Measurements from ENCODE around the gene LRRC23. TPM values are rescaled to one million over a fixed set of nuclear protein-coding genes. Genes with fewer than 3 reads are reported as not detected.
A peak's percentile ranks its signal among the peaks of the same experiment; 100 is the strongest.

LRRC23 gene
- polyA plus RNA-seq, 1 donor: 20.2 TPM

DNA sequence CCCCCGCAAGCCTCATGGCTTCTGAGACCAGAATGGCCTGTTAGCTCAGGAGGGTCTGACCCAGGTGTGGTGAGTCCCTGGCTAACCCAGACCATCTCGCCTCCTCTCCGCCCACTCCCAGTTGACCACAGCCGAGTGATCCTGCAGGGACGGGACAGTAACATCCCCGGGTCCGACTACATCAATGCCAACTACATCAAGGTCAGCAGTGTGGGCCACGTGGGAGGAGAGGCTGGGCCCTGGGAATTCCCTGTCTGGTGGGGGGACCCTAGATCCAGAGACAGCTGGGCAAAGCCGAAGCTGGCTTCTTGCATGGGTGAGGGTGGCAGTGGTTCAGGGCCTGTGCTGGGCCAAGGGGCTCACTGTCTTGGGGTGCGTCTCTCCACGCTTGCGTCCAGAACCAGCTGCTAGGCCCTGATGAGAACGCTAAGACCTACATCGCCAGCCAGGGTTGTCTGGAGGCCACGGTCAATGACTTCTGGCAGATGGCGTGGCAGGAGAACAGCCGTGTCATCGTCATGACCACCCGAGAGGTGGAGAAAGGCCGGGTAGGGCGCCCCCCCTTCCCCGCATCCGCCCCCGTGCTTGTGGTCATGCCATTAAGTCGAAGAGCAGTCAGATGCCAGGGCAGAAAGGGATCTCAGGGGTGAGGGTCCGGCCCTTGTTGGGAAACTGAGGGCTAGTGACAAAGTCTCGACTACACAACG, 51.6 kb downstream of the LRRC23 start:
- DNase-seq: no peak

GRCh38 chr12:6957151-6957701, 52.6 kb downstream of the LRRC23 start:
- no peak for DNase-seq

DNA sequence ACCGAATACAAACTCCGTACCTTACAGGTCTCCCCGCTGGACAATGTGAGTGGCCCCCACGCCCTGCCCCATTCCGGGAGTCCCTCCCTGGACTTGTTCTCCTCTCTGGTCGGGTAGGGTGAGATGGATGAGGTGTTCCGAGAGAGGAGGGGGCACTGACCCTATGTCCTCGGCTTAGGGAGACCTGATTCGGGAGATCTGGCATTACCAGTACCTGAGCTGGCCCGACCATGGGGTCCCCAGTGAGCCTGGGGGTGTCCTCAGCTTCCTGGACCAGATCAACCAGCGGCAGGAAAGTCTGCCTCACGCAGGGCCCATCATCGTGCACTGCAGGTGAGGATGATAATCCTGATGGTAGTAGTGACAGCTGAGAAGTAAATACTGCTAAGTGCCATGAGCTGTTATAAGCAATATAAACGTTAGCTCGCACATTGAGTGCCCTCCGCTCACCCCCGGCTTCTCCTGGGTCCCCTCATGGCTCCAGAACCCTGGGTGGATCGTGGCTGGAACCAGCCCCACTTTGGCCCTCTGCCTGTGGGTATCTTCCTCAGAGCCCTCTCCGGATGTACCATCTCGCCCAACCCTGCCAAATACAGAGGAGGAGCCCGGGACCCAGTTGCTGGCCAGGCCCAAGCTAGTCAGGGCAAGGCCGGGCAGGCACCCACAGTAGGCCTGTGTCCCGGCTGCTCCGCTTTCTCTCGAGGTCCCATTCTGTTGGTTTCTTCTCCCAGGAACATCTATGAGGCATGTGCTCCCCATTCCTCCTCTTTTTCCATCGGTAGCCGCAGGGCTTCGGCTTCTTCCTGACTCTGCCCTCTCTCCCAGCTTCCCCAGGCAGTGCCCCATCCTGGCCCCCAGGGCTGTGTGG, 53.4 kb downstream of the LRRC23 start:
- DNase-seq: no peak

DNA sequence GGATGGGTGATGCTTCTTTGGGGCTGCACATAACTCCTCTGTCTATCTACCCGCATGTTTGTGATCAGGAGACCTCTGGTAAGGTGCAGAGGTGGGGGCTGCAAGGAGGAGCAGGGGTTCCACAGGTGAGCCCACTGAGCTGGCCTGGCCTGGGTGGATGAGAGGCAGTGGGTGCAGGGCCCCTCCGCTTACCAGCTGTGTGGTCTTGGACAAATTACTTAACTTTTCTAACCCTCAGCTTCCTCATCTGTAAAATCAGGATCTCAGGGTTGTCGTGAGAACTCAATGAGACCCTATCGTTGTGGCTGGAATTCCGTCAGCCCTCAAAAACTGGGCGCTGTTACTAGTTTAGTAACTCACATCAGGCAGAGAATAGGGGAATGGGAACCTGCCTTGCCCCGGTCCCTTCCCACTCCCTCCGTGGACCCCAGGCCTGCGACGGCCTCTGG, 54.0 kb downstream of the LRRC23 start:
- no peak for DNase-seq

DNA sequence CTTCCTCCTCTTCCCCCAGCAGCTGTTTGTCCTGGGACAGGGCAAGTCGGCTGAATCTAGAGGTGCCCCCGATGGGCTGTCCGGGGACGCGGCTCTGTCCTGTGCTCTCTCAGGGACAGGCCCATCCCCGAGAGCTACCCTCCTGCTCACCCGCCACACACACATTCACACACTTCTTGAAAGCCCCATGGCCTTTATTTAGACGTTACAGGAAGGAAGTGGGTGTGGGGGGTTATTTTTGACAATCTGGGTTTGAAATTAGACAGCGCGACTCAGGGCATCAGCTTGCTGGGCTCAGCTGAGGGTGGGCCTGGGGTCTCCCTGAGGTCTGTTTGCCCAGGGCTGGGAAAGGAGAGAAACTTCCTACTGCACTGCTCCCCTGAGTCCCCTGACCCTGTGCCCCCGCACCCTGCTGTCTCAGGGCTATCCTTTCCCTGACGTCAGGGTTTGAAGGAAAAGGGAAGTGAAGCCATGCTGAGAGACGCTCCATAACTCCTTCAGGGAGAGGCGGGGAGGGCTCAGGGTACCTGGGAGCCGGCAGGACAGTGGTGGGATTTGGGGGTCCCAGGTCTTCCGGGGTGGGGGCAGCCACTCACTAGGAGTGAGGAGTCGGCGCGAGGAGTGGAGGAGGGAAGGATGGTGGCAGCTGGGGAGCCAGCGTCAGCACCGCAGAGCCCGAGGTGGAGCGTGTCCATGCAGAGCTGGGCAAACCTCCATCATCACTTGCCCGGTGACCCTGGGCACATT, 54.6 kb downstream of the LRRC23 start:
- DNase-seq: no peak

- DNase-seq: no peak
Measured at GRCh38 chr12:6959805-6960592, 55.4 kb downstream of the LRRC23 start.

- no peak for DNase-seq
Measured at GRCh38 chr12:6960593-6961277, 56.1 kb downstream of the LRRC23 start.

DNA sequence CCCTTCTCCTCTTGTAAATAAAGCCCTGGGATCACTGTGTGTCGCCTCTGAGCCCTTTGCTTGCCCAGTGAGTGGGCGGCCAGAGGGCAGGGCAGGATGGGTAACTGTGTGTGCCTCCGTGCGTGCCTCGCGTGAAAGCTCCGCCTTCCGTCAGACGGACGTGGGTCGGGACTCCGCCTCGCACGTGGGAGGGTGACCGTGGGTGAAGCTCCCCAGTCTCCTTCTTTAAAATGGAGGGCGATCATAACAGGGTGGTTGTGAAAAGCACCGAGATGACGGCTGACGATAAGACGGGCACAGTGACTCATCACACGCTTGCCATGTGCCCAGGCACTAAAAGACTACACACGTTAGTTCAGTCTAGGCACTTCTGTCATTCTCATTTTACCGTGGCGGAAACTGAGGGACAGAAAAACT, 56.7 kb downstream of the LRRC23 start:
- no peak for DNase-seq

- DNase-seq: peak; percentile 61
Measured at GRCh38 chr12:6961695-6962284, 57.2 kb downstream of the LRRC23 start.

DNA sequence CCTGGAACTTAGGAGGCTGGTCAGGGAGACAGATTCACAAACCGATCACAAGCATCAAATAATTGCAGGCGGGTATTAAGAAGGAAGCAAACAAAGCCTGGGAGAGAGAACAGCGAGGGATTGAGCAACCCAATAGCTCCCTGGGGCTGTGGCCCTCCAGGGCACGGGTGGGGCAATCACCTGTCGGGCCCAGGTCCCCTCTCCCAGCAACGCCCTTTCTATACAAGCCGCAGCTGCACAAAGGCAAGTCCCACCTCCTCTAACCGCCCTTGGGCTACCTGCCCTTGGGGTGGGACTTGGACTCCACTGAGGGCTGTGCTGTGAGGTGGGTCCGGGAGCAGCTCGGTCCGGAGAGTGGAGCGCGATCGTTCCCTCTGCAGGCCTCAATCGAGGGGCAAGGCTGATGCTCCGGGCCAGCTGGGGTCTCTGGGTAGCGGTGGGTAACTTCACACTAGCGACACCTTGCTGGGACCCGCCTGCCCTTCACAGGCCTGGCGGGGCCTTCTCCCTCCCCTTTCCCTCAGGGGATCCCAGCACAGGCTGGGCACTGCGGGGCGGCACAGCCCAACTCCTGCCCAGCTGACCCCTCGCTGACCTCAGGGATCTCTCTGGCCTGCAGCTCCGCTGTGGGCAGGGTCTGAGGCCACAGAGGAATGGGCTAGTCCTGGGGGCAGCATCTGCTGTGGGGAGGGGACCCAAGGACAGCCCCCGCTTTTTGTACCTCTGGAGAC, 57.8 kb downstream of the LRRC23 start:
- no peak for DNase-seq

DNA sequence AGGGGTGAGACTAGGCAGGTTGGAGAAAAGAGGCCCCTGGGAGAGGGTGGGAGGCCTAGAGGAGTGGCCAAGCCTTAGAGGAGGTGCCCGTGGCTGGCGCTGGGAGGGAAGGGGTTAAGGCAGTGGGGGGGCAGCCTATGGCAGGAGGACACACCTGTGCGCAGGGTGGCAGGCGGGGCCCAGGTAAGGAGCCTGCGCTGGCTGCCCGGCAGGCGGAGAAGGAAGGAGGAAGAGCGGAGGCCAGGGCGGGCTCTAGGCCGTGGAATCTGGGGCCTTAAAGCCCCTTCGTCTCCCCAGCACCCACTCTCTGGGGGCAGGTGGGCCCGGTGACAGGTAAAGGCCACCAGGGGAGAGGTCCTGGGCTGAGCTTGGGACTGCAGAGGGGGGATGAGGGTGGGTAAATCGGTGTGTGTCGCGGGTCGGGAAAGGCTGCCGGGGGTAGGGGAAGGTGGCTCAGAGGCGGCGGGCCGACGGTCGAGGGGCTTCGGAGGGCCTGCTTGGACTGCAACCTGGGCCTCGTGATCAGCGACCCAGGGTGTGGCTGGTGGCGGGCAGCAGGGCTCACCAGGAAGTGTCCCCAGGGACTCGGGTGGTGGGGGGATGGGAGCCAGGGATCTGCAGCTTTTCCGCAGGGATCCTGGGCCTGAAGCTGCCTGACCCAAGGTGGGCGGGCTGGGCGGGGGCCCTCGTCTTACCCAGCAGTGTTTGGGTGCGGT, 58.6 kb downstream of the LRRC23 start:
- DNase-seq: no peak

Other genes with a start within 250 kb of the LRRC23 start
- gene ING4, start 241.7 kb upstream of the LRRC23 start, polyA plus RNA-seq (ENCODE audit: insufficient read length): 109 TPM
- gene ZNF384, start 215.4 kb upstream of the LRRC23 start, polyA plus RNA-seq (ENCODE audit: insufficient read length): 98.0 TPM
- gene PIANP, start 204.0 kb upstream of the LRRC23 start, polyA plus RNA-seq (ENCODE audit: insufficient read length): 12.1 TPM
- 61.9 TPM for gene COPS7A, start 180.8 kb upstream of the LRRC23 start, polyA plus RNA-seq (ENCODE audit: insufficient read length)
- gene MLF2, start 151.7 kb upstream of the LRRC23 start, polyA plus RNA-seq (ENCODE audit: insufficient read length): 187 TPM
- gene PTMS, start 138.5 kb upstream of the LRRC23 start, polyA plus RNA-seq (ENCODE audit: insufficient read length): 460 TPM
- 1.9 TPM for gene LAG3, start 132.3 kb upstream of the LRRC23 start, polyA plus RNA-seq (ENCODE audit: insufficient read length)
- 25.5 TPM for gene CD4, start 115.3 kb upstream of the LRRC23 start, polyA plus RNA-seq (ENCODE audit: insufficient read length)
- gene GPR162, start 83.0 kb upstream of the LRRC23 start, polyA plus RNA-seq (ENCODE audit: insufficient read length): 25.8 TPM
- gene P3H3, start 76.4 kb upstream of the LRRC23 start, polyA plus RNA-seq (ENCODE audit: insufficient read length): 29.9 TPM
- 13.3 TPM for gene GNB3, start 63.9 kb upstream of the LRRC23 start, polyA plus RNA-seq (ENCODE audit: insufficient read length)
- gene CDCA3, start 53.5 kb upstream of the LRRC23 start, polyA plus RNA-seq (ENCODE audit: insufficient read length): 42.7 TPM
- 58.3 TPM for gene USP5, start 52.7 kb upstream of the LRRC23 start, polyA plus RNA-seq (ENCODE audit: insufficient read length)
- gene TPI1, start 37.3 kb upstream of the LRRC23 start, polyA plus RNA-seq (ENCODE audit: insufficient read length): 515 TPM
- gene SPSB2, start 31.5 kb upstream of the LRRC23 start, polyA plus RNA-seq (ENCODE audit: insufficient read length): 9.2 TPM
- 14.8 TPM for gene ENO2, start 9.8 kb downstream of the LRRC23 start, polyA plus RNA-seq (ENCODE audit: insufficient read length)
- gene ATN1, start 23.1 kb downstream of the LRRC23 start, polyA plus RNA-seq (ENCODE audit: insufficient read length): 109 TPM
- not detected for gene RNU7-1, start 39.0 kb downstream of the LRRC23 start, polyA plus RNA-seq (ENCODE audit: insufficient read length)
- gene C12orf57, start 39.2 kb downstream of the LRRC23 start, polyA plus RNA-seq (ENCODE audit: insufficient read length): 118 TPM
- gene PTPN6, start 46.5 kb downstream of the LRRC23 start, polyA plus RNA-seq (ENCODE audit: insufficient read length): 21.9 TPM
- 236 TPM for gene PHB2, start 65.8 kb downstream of the LRRC23 start, polyA plus RNA-seq (ENCODE audit: insufficient read length)
- gene EMG1, start 66.1 kb downstream of the LRRC23 start, polyA plus RNA-seq (ENCODE audit: insufficient read length): 51.1 TPM
- gene LPCAT3, start 113.7 kb downstream of the LRRC23 start, polyA plus RNA-seq (ENCODE audit: insufficient read length): 80.7 TPM
- 53.5 TPM for gene C1S, start 155.9 kb downstream of the LRRC23 start, polyA plus RNA-seq (ENCODE audit: insufficient read length)
- gene C1R, start 187.6 kb downstream of the LRRC23 start, polyA plus RNA-seq (ENCODE audit: insufficient read length): 40.5 TPM
- gene C1RL, start 204.4 kb downstream of the LRRC23 start, polyA plus RNA-seq (ENCODE audit: insufficient read length): 46.0 TPM
- gene RBP5, start 224.1 kb downstream of the LRRC23 start, polyA plus RNA-seq (ENCODE audit: insufficient read length): 54.0 TPM
- gene CLSTN3, start 225.5 kb downstream of the LRRC23 start, polyA plus RNA-seq (ENCODE audit: insufficient read length): 128 TPM